Hematopoietic multipotent progenitor cell treated with erythropoietin and hydrocortisone succinate and interleukin-3 and kit ligand, for 15 days (in vitro differentiated cells): ENCODE data around the gene NSDHL.

Source experiments
- DNase-seq: peaks from one replicate; pipeline ENCODE4 v3.0.0-alpha.2; 2015; ENCODE audit warnings: low spot score

The NSDHL gene

DNA sequence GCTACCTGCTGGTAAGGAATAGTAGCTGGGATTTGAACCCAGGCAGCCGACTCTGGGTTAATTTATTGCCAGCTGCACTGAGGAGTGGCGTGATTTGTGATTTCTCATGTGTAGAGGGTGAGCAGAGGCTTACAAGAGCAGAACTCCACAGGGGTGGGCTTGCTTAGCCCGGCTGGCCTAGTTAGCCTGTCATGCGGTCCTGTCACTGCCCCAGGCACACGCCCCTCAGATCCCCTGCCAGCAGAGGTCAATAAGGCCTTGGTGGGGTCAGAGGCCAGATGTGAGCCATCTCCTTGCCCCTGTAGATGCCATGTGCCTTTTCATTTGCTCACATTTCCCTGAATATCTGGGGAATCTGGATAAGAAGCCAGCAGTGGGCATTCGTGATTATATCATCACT is 13.4 kb downstream of the NSDHL start:
- DNase-seq: no peak

GRCh38 chrX:152845618-152846240 is 14.9 kb downstream of the NSDHL start:
- DNase-seq: no peak

DNA sequence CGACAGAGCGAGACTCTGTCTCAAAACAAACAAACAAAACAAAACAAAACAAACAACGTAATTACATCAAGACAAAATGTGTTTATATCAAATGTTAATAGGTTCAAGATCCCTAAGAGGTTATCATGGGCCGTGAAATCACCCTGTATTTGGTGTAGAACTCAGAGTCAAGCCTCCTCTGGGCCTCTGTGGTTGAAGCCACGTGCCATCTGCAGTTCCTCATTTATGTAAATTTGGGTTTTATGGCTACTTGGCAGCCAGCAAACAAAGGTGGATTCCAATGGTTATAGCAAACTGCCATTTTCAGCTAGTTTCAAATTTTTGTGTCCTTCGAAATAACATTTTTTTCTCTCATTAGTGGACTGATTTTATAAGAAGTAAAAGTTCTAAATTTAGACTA is 16.4 kb downstream of the NSDHL start:
- no peak for DNase-seq

DNA sequence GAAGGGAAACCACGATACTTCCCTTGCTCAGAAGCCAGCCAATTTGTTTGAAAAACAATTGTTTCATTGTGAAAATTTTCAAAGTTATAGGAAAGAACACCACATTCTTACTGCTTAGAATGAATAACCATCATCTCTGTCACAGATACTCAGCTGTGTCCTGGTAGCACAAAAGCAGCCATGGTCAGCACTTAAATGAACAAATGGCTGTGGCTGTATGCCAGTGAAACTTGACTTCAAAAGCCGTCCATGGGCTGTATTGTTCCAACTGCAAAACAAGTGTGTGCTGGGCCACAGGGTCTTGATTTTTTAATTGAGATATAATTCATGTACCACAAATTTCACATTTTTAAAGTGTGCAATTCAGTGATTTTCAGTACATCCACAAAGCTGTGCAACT is 19.6 kb downstream of the NSDHL start:
- DNase-seq: no peak

GRCh38 chrX:152853986-152854385 is 23.1 kb downstream of the NSDHL start:
- DNase-seq: no peak

DNA sequence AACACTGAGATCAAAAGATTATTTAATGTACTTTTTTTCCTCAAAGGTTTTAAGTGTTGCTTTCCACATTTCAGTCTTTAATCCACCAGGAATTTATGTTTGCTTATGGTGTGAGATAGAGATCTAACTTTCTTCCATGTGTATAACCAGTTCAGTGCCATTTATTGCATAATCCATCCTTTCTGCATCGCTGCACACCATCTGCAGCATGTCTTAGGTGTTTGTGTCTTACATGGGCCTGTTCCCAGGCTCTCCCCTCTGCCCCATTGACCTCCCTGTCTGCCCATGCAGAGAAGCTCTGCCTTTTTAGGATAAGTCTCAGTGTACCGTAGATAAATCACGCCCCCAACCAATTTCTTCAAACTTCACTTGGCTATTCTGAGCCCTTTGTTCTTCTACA is 30.3 kb downstream of the NSDHL start:
- DNase-seq: no peak

DNA sequence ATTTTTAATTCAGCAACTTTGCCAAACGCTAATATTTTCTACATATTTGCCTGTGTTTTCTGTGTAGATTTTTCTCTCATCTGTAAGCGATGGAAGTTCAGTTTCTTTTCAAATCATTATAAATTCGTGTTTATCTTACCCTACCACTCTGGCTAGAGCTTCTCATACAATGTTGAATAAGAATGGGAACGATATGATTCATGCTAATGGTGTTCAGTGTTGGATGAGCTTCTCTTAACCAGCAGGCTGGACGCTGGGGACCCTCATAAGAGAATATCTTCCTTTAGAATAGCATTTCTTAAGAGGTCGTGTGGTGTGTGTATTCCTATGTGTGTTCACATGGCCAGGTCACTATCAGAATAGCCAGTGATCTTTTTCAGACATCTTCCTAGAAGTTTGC is 31.0 kb downstream of the NSDHL start:
- no peak for DNase-seq

GRCh38 chrX:152865232-152865920 is 34.5 kb downstream of the NSDHL start:
- DNase-seq: no peak

GRCh38 chrX:152866386-152866785 is 35.5 kb downstream of the NSDHL start:
- no peak for DNase-seq

DNA sequence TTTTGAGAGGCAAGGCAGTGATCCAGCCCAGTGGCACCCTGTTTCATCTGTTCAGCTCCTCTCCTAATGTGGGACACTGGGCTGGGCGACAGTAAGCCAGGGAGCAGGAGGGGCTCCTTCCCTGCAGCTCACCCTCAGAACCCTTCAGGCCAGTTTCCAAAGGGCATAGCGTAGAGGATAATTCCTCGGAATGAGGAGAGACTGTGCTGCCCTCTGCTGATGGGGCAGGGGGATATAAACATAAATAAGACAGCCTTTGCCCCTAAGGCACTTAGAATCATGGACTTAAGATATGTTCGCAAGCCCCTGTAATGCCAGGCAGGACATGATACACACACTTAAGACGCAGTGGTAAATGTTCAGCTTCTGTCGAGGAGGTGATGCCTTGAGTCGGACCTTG is 39.1 kb downstream of the NSDHL start:
- no peak for DNase-seq

GRCh38 chrX:152871260-152871659 is 40.4 kb downstream of the NSDHL start:
- DNase-seq: no peak

- DNase-seq: no peak
Observed at GRCh38 chrX:152872522-152872921, 41.7 kb downstream of the NSDHL start.

DNA sequence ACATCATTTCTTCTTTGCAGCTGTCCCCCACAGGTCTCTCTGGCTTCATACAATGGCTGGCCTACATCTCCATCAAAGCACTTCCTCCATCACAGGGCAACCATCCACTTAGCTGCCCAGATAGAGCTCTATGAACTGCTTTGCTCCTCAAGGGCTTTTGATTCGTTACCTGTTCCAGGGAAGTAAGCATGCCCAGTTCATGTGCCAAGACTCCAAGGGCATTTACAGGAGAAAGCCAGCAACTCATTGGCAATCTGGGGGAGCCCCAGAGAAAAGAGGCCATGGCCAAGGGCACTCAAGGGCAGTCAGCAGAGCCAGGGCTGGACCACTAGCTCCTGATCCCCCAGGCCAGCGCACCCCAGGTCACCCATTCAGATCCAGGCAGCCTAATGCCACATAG is 42.5 kb downstream of the NSDHL start:
- DNase-seq: no peak

GRCh38 chrX:152876931-152877840 is 46.3 kb downstream of the NSDHL start:
- DNase-seq: no peak

GRCh38 chrX:152878976-152879755 is 48.3 kb downstream of the NSDHL start:
- DNase-seq: no peak

DNA sequence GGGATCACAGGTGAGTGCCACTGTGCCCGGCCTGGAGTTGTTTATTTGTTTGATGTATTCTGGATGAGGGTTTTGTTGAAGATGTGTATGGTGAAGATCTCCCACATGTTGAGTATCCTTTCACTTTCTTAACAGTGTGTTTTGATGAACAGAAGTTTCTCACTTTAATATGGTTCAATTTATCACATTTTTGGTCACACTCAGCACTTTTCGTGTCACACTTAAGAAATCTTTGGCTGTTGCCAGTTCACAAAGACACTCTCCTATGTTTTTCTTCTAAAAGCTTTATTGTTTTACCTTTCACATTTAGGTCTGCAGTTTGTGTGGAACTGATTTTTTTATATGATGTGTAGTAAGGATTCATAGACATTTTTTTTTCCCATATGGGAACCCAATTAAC is 50.4 kb downstream of the NSDHL start:
- DNase-seq: no peak

GRCh38 chrX:152884171-152884570 is 53.3 kb downstream of the NSDHL start:
- DNase-seq: no peak

DNA sequence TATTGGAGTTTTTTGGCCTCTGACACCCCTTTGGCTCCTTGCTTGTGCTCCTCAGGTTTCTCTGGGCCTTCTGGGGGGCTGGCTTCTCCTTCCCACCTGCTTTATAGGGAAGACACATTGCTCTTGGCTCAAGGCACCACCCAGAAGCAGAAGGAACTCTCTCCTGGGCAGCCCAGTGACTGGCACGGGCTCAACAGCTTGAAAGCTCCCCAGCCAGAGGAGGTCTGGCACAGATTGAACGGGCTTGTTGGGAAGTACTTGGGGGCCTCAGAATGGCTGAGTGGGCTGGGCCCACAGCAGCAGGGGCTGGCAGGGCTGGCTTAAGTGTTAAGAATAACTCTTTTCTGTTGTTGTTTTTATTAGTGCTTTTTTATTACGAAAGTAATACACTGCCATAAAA is 55.9 kb downstream of the NSDHL start:
- DNase-seq: no peak

DNA sequence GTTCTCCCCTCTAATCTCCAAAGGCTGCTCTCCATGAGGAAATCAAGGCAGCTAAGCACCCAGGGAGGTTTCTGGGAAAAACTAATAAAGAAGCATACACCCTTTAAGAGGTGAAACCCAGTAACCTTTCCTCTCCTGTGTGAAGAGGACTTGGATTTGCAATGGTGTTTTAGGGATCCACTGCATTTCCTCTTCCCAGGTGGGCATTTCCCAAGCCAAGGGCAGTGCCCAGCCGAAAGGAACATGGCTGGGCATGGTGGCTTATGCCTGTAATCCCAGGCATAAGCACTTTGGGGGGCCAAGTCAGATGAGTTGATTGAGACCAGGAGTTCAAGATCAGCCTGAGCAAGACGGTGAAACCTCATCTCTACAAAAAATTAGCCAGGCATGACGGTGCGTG is 61.6 kb downstream of the NSDHL start:
- DNase-seq: no peak

- DNase-seq: no peak
Observed at GRCh38 chrX:152892999-152893891, 62.4 kb downstream of the NSDHL start.

DNA sequence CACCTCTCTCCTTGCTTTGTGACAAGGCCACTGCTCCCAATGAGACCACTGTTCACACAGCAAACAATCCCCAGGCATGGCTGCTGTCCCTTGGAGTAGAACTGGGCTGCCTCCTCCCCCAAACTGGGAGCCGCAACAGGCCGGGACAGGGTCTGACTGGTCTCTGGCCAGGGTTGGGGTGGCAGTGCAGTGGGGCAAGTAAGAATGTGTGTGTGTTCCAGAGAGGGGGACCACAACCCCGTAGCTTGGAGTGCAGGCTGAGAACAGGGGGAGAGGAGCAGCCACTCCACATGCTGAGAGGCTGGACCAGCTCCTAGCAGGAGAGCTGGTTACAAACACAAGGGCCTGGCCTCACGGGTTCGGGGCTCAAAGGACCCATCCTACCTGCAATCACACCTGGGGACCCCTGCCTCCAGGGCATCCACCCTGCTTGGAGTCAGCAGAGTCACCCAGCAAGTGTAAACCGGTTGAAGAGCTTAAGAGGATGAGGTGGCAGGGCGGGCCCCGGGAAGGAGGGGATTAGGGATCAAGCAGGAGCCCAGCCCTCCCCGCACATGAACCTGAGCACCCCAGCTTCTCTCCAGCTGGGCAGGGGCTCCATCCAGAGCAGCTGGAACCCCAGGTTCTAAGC is 63.2 kb downstream of the NSDHL start:
- DNase-seq: no peak
